Stimulated activated effector memory CD8-positive, alpha-beta T cell treated with anti-CD3 and anti-CD28 coated beads, Interleukin-12 subunit alpha, Interleukin-12 subunit beta, amount 100 ng/mL, for 72 hours (primary cell): ENCODE data around the gene PCSK2.

Experiments
- ATAC-seq: fragments of 150-1000 bp; cut with Tn5 transposase; 2 replicates; pipeline ENCODE4 v1.10.0; 2021
- DNase-seq, 2 donors: peaks; one replicate each; pipeline ENCODE4 v3.0.0; 2021 to 2022; ENCODE audit warnings: low spot score in 2 of 2
- H3K27ac Mint-ChIP-seq: one replicate; pipeline ENCODE4 v1.8.0; 2022; ENCODE audit warnings: mild to moderate bottlenecking, mixed read lengths
- H3K36me3 Mint-ChIP-seq: one replicate; pipeline ENCODE4 v1.8.0; 2022; ENCODE audit warnings: mild to moderate bottlenecking, mixed read lengths
- H3K4me1 Mint-ChIP-seq: one replicate; pipeline ENCODE4 v1.8.0; 2022; ENCODE audit warnings: mixed read lengths
- H3K4me3 Mint-ChIP-seq: one replicate; pipeline ENCODE4 v1.8.0; 2022; ENCODE audit warnings: mild to moderate bottlenecking, mixed read lengths
- H3K9me3 Mint-ChIP-seq: one replicate; pipeline ENCODE4 v1.8.0; 2022; ENCODE audit warnings: mixed read lengths

Gene PCSK2

DNA sequence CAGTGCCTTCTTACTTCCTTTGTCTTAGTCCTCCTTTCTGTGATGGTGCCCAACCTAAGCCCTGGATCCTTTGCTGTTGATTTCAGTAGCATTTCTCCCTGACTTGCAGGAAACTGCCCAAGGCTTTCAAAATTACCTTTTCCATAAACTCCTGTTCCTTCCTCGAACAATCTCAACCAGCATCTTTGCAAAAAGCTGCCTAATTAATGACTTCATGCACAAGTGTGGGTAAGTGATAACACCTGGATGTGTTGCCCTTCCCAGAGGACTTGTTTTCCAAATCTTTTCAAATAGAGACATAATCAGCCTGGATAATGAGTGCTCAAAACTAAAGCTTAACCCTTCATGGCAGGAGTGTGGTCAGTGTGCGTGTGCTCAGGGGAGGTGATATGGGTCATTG lies 118.0 kb downstream of the PCSK2 start:
- no peak for DNase-seq
- no peak overlapping the region for H3K27ac Mint-ChIP-seq
- H3K4me1 Mint-ChIP-seq = no peaks in the 10 kb centered on the region
- no peak overlapping the region for H3K4me3 Mint-ChIP-seq
- no peaks in the 10 kb centered on the region for H3K36me3 Mint-ChIP-seq
- ATAC-seq = no peak
- H3K9me3 Mint-ChIP-seq = peaks cover 2% of the 10 kb centered on the region

DNA sequence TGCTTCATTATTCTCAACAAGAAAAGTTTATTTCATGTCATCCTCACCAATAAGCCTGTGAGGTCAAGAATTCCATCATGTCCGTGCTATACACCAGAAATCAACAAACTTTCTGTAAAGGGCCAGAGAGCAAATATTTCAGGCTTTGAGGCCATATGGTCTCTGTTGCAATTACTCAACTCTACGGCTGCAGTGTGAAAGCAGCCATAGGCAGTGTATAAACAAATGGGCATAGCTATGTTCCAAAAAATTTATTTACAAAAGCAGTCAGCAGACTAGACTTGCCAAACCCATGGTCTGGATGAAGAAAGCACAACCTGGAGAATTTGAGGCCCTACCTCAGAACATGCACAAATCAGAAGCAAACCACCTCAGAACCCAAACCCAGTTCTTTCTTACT lies 118.5 kb downstream of the PCSK2 start:
- peaks cover 2% of the 10 kb centered on the region for H3K9me3 Mint-ChIP-seq
- H3K36me3 Mint-ChIP-seq = no peaks in the 10 kb centered on the region
- DNase-seq = no peak
- no peak overlapping the region for H3K27ac Mint-ChIP-seq
- no peak for ATAC-seq
- H3K4me1 Mint-ChIP-seq = no peaks in the 10 kb centered on the region
- H3K4me3 Mint-ChIP-seq = no peak overlapping the region

DNA sequence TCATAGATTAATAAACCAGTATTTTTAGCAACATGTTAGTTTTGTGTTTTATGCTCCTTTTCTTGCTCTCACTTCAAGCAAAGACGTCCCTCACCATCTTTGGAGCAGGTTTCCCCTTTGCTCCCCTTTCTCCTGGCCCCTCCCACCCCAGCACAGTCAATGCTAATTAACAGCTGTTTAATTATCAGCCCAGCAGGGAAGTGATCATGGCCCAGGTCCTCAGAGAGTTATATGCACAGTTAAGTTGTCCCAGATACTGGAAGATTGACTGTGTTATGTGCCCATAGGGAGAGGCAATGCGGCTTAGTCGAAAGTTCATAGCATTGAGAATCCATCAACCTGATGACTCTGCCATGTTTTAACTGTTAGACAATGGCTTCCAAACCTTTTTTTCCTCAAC lies 123.5 kb downstream of the PCSK2 start:
- Mint-ChIP-seq H3K9me3 (no peaks in the 10 kb centered on the region), H3K27ac (no peak overlapping the region), H3K4me3 (no peak overlapping the region), H3K4me1 (no peaks in the 10 kb centered on the region), H3K36me3 (no peaks in the 10 kb centered on the region)
- DNase-seq (no peak), ATAC-seq (no peak)

DNA sequence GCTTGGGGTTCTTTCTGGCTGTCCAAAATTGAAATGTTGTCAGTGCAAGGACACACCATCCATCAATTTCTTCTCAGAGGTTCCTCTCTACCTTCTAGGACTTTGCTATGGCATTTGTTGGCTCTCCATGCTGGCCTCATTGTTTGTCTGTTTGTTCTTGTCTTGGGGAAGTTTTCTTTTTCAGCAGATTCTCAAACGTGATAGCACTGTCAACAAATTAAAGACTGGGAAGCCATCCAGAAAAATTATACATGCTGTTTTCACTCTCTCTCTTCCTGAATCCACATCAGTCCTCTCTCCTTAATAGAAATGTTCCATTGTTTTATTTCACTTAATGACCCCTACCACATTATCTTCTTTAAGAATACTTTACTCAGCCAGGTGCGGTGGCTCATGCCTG lies 130.4 kb downstream of the PCSK2 start:
- Mint-ChIP-seq H3K4me1 (no peaks in the 10 kb centered on the region), H3K4me3 (no peak overlapping the region), H3K9me3 (no peaks in the 10 kb centered on the region), H3K27ac (no peak overlapping the region), H3K36me3 (no peaks in the 10 kb centered on the region)
- DNase-seq (no peak), ATAC-seq (no peak)

DNA sequence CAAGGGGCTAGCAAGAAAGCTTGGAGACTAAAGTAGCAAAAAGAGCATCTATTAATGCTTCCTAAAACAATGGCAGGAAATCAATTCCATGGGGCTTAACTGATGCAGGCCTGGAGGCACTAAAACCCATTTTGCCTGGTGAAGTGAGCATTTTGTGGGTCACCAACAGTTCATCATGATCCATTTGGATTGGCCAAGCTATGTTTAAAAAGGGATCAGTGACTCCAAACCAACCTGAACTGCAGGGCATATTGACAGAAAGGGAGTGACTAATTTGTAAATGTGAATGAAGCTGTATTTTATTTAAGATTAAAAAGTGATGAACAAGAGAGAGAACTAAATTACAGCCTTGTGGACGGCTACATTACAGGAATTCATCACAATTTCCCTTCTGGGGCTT lies 132.0 kb downstream of the PCSK2 start:
- Mint-ChIP-seq H3K9me3 (no peaks in the 10 kb centered on the region), H3K27ac (no peak overlapping the region), H3K4me1 (no peaks in the 10 kb centered on the region), H3K36me3 (no peaks in the 10 kb centered on the region), H3K4me3 (no peak overlapping the region)
- DNase-seq (no peak), ATAC-seq (no peak)

DNA sequence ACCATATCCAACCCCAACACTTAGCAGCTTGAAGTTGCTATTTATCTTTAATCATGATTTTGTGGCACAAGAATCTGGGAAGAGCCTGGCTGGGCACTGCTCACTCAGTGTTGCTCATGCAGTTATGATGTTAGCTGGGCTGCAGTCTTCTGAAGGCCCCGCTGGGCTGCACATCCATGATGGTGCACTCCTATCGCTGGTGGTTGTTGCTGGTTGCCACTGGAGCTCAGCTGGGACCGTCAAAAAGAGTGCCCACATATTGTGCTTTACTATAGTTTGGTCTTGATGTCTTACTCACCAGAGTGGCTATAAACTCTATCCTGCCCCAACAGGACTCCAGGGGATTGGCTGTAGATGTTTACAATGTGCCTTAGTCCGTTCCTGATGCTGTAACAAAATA lies 137.8 kb downstream of the PCSK2 start:
- no peak overlapping the region for H3K27ac Mint-ChIP-seq
- DNase-seq = no peak
- H3K4me3 Mint-ChIP-seq = no peak overlapping the region
- no peaks in the 10 kb centered on the region for H3K36me3 Mint-ChIP-seq
- H3K4me1 Mint-ChIP-seq = no peaks in the 10 kb centered on the region
- H3K9me3 Mint-ChIP-seq = no peaks in the 10 kb centered on the region
- no peak for ATAC-seq

DNA sequence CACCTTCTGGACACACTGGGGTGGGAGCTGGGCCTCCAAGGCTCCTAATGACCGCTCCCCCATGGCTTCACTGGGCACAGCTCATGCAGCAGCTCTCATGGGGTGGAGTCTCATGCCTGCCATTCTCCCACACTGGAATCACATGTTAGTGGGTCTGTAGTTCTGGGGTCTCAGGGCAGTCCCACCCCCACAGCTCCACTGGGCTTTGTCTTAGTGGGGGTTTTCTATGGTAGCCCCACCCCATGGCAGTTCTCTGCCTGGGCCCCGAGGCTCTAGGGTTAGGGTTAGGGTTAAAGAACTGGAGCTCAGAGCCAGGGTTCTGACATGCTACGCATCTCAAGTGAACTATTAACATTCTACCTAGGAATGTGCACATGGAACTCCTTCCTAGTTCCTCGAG lies 139.0 kb downstream of the PCSK2 start:
- Mint-ChIP-seq H3K9me3 (no peaks in the 10 kb centered on the region), H3K4me3 (no peak overlapping the region), H3K4me1 (no peaks in the 10 kb centered on the region), H3K27ac (no peak overlapping the region), H3K36me3 (no peaks in the 10 kb centered on the region)
- DNase-seq (no peak), ATAC-seq (no peak)

DNA sequence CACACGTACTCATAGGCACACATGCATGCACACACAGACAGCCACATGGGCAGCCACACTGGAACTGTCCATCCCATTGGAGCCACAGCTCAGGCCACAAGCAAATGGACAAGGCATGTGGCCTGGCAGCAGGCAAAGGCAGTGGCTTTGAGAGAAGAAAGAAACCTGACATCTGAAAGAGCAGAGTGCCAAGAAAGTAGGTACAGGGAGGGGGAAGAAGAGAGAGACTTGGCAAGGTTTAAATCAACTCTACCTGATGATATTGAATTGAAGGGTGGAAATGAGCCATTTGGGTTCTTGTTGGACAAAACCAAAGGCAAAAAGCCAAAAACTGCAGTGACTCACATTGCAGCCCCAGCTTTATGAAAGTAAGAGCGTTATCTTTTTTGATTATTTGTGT lies 142.7 kb downstream of the PCSK2 start:
- Mint-ChIP-seq H3K4me3 (no peak overlapping the region), H3K36me3 (no peaks in the 10 kb centered on the region), H3K9me3 (no peaks in the 10 kb centered on the region), H3K27ac (no peak overlapping the region), H3K4me1 (no peaks in the 10 kb centered on the region)
- ATAC-seq (no peak), DNase-seq (no peak)

DNA sequence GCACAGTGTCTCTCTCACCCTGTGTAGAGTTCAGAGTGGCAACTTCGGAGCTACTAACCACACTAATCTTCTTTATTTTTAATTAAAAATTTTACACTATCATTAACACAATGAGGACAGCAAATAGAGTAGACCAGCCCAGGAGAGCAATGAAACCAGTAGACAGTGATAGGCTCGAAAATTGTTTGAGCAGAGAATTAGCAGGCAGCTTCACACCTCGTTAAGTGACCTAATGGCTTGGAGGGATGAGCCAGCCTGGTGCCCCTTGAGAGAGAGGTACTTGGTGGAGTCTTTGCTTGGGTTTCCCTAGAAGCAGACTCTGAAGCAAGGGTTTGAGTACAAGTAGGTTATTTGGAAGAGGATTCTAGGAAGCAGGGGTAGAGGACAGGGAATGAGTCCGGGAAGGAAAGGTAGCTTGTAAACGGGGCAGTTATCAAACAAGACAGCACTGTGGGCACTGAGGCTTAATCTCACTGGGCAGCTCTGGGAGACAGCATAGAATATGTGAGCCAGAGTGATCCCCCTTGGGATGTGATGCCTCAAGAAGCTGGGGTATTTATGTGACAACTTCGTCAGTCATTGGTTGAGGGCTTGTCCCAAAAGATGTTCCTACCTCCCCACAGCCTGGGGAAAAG lies 146.1 kb downstream of the PCSK2 start:
- Mint-ChIP-seq H3K27ac (no peak overlapping the region), H3K9me3 (no peaks in the 10 kb centered on the region), H3K36me3 (no peaks in the 10 kb centered on the region), H3K4me1 (no peaks in the 10 kb centered on the region), H3K4me3 (no peak overlapping the region)
- DNase-seq (no peak), ATAC-seq (no peak)

DNA sequence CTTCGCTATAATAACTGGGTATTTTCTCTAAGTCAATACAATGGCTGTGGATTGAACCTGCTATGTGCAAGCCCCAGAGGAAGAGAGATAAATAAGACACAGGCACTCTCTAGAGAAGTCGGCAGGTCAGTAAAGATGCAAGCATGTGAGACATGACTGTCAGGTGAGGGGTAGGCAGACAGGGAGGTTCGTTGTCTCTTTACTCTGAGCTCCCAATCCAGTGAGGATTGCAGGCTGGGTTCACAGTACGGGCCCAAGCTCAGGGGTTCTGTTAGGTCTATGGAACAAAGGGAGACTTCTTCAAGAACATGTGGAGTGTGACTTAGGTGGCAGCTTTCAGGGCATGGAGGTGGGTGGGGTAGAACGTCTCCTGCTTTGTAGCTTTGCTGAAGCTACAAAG lies 147.2 kb downstream of the PCSK2 start:
- Mint-ChIP-seq H3K9me3 (no peaks in the 10 kb centered on the region), H3K4me3 (no peak overlapping the region), H3K27ac (no peak overlapping the region), H3K36me3 (no peaks in the 10 kb centered on the region), H3K4me1 (no peaks in the 10 kb centered on the region)
- DNase-seq (no peak), ATAC-seq (no peak)

DNA sequence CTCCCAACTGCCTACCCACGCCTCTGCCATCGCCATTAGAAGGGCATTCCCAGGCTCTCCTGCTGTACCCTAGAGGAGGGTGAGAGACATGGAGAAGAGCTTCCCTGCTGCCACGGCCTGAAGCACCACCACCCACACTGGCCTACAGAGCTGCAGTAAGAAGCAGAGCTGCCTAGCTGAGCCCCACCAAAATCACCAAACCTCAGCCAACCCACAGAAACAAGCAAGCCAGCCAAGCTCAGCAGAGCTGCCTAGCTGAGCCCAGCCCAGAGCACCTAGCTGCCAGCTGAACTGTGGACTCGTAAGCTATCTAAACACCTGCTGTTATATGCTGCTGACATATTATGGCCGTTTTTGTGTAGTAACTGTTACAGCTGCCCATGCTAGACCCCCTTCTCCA lies 149.2 kb downstream of the PCSK2 start:
- no peak for DNase-seq
- Mint-ChIP-seq H3K4me3 (no peak overlapping the region), H3K36me3 (no peaks in the 10 kb centered on the region), H3K27ac (no peak overlapping the region), H3K9me3 (no peaks in the 10 kb centered on the region), H3K4me1 (no peaks in the 10 kb centered on the region)
- peak; percentile 28 for ATAC-seq

DNA sequence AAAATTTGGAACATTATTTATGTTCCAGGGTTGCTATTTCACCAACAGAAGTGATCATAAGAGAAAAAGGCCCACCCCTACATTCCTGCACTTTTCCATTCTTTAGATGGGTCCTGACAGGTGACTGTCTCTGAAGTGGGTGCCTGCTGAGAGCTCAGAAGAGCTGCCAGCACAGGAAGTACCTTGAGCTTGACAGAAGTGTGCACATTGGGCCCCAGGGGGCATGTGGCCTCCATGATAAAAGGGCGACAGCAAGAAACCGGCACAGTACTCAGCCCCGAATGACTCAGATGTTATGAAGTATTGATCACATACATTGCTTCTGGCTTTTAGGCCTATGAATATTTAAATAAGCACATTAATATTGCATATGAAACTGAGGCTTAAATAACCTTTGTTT lies 150.4 kb downstream of the PCSK2 start:
- Mint-ChIP-seq H3K27ac (no peak overlapping the region), H3K4me1 (no peaks in the 10 kb centered on the region), H3K36me3 (no peaks in the 10 kb centered on the region), H3K9me3 (no peaks in the 10 kb centered on the region), H3K4me3 (no peak overlapping the region)
- DNase-seq = no peak
- no peak for ATAC-seq

DNA sequence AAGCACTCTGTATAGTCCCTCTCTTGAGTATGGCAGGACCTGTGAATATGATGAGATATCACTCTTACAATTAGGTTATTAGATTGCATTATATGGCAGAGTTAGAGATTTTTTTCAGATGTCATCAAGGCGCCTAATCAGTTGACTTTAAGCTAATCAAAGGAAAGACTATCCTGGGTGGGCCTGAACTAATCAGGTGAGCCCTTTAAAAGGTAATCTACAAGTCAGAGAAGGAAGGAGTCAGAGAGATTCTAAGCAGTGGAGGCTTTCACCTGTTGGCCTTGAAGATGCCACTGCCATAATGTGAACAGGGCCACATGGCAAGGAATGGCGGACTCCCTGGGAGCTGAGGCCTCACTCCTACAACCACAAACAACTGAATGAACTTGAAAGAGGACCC lies 152.8 kb downstream of the PCSK2 start:
- H3K4me3 Mint-ChIP-seq = no peak overlapping the region
- H3K36me3 Mint-ChIP-seq = no peaks in the 10 kb centered on the region
- no peaks in the 10 kb centered on the region for H3K9me3 Mint-ChIP-seq
- H3K27ac Mint-ChIP-seq = no peak overlapping the region
- DNase-seq = no peak
- ATAC-seq = no peak
- no peaks in the 10 kb centered on the region for H3K4me1 Mint-ChIP-seq

DNA sequence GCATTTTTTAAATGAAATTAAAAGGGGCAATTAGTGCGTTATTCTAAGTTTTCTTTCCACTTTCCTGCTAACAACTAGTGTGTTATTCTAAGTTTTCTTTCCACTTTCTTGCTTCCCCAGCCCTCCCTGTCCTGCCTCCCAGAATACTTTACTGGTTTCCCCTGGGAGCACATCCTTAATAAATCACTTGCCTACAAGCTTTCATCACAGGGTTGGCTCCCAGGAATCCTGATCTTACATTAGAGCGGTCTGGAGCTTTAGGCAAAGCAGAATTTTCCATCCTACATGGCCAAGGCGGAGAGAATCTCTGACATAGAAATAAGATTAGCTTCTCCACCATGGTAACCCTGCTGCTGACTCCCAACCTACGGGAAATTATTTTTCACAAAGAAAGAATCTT lies 154.0 kb downstream of the PCSK2 start:
- DNase-seq (no peak), ATAC-seq (no peak)
- no peaks in the 10 kb centered on the region for H3K9me3 Mint-ChIP-seq
- H3K4me1 Mint-ChIP-seq = no peaks in the 10 kb centered on the region
- no peaks in the 10 kb centered on the region for H3K36me3 Mint-ChIP-seq
- no peak overlapping the region for H3K27ac Mint-ChIP-seq
- H3K4me3 Mint-ChIP-seq = no peak overlapping the region

DNA sequence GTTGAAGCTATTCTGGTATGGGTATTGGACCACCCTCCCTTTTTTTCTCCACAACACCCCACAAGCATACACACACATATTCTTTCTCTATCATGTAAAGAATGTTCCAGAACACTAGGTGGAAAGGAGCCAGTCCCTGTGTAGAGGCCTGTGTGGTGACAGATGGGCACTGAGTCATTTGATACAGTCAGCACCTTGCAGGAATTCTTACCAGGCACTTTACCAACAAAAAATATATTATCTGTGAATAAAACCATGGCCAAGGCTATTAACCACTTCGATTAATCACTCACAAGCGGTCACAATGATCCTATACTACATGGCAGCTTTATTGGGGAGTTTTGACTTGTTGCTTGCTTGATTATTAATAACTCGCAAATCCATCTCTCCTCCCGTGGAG lies 154.9 kb downstream of the PCSK2 start:
- DNase-seq = no peak
- Mint-ChIP-seq H3K4me1 (no peaks in the 10 kb centered on the region), H3K9me3 (no peaks in the 10 kb centered on the region), H3K27ac (no peak overlapping the region), H3K36me3 (no peaks in the 10 kb centered on the region), H3K4me3 (no peak overlapping the region)
- ATAC-seq = no peak

DNA sequence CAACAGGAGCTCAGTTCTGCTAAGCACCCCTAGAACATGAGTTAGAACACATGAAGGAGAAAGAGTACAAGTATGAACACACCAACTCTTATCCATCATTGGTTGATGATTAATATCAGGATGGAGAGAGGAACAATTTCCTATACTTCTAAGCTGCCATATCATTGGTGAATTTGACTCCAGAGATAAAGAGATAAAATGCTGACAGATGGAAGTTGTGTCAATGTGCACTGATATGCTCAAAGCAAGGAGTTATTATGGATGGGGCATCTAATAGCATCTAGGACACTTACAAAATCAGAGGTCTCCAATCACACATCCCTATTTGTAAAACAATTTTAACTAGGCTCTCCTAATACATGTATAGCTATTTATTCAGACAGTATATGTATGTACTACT lies 159.0 kb downstream of the PCSK2 start:
- ATAC-seq (no peak), DNase-seq (no peak)
- Mint-ChIP-seq H3K9me3 (no peaks in the 10 kb centered on the region), H3K4me3 (no peak overlapping the region), H3K36me3 (no peaks in the 10 kb centered on the region), H3K4me1 (no peaks in the 10 kb centered on the region), H3K27ac (no peak overlapping the region)

DNA sequence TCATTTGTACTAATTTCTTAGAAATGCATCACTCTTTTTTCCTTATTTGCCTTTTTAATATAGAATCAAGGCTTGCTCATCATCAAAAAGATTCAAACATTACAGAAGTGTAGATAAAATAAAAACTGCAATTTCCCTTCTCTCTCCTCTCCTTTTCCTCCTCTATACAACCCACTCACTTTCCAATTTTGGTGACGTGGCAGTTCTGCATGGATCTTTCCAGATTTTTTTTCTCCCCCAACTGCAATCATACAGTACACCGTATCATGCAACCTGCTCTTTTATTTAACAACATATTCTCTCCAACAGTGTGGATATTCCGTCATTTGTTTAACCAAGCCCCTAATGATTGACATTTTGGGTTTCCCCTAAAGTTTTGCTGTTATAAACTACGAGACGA lies 163.8 kb downstream of the PCSK2 start:
- no peak overlapping the region for H3K27ac Mint-ChIP-seq
- DNase-seq = no peak
- no peaks in the 10 kb centered on the region for H3K36me3 Mint-ChIP-seq
- no peaks in the 10 kb centered on the region for H3K4me1 Mint-ChIP-seq
- no peak overlapping the region for H3K4me3 Mint-ChIP-seq
- no peaks in the 10 kb centered on the region for H3K9me3 Mint-ChIP-seq
- no peak for ATAC-seq
